RWPE2 (cell line): ENCODE data around the gene CRIM1.

Experiments used
- ATAC-seq: fragments of 200-7000 bp; cut with Tn5 transposase; 3 replicates; pipeline ENCODE4 v1.9.1; 2021; ENCODE audit warnings: low read depth
- DNase-seq: peaks from one replicate; pipeline ENCODE4 v3.0.0-alpha.2; 2020; ENCODE audit warnings: low spot score
- H3K27ac ChIP-seq: fragments of 450-650 bp; 2 replicates; pipeline ENCODE4 v1.5.1; 2017; ENCODE audit warnings: mild to moderate bottlenecking; ENCODE audit not compliant: poor library complexity, severe bottlenecking
- H3K27me3 ChIP-seq: fragments of 250-450 bp; sonication (Bioruptor Pico); 2 replicates; pipeline ENCODE4 v1.5.1; 2021; ENCODE audit warnings: mild to moderate bottlenecking, moderate library complexity; ENCODE audit not compliant: insufficient read depth, poor library complexity, severe bottlenecking
- H3K36me3 ChIP-seq: fragments of 250-450 bp; sonication (Bioruptor Pico); 2 replicates; pipeline ENCODE4 v1.5.1; 2020; ENCODE audit warnings: low read depth, mild to moderate bottlenecking, moderate library complexity
- H3K4me1 ChIP-seq: fragments of 250-450 bp; sonication (Bioruptor Pico); 2 replicates; pipeline ENCODE4 v1.5.1; 2021; ENCODE audit warnings: mild to moderate bottlenecking, moderate library complexity; ENCODE audit not compliant: insufficient read depth, poor library complexity, severe bottlenecking
- H3K4me3 ChIP-seq: fragments of 250-450 bp; sonication (Bioruptor Pico); 2 replicates; pipeline ENCODE4 v1.5.1; 2021; ENCODE audit warnings: mild to moderate bottlenecking, moderate library complexity; ENCODE audit not compliant: severe bottlenecking
- H3K9me3 ChIP-seq: fragments of 250-450 bp; sonication (Bioruptor Pico); 2 replicates; pipeline ENCODE4 v1.5.1; 2021; ENCODE audit warnings: mild to moderate bottlenecking, moderate library complexity; ENCODE audit not compliant: severe bottlenecking
- CTCF ChIP-seq: fragments of 450-650 bp; IDR thresholded peaks from one replicate; pipeline ENCODE4 v1.5.1; 2017; ENCODE audit warnings: mild to moderate bottlenecking, moderate library complexity; ENCODE audit not compliant: poor library complexity, severe bottlenecking

The CRIM1 gene

DNA sequence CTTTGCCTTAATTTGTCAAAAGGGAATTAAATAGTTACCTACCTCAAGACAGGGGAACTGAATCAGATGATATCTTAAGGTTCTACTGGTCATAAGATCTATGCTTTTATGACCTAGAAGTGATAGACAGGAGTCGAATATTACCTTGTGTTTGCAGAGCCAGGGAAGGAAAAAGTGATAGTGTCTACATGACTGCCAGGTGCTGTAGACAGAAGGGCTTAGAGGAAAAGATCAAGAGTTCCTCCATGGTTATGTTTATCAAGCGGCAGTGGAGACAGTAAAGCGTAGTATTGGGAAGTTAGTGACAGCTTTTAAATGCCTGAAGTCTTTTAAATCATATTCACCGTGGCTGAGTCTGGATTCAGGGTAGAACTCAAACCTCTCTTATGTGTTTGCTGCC is 11.9 kb downstream of the CRIM1 start:
- Histone ChIP-seq H3K27ac (peak overlapping the region; percentile 98), H3K4me1 (peaks cover 93% of the 10 kb centered on the region), H3K4me3 (no peak overlapping the region), H3K27me3 (no peaks in the 10 kb centered on the region), H3K9me3 (no peaks in the 10 kb centered on the region), H3K36me3 (peaks cover 16% of the 10 kb centered on the region)
- DNase-seq (no peak), ATAC-seq (peak; percentile 3; the same call in 2 of the 3 replicates)
- TF ChIP-seq CTCF = no peak

DNA sequence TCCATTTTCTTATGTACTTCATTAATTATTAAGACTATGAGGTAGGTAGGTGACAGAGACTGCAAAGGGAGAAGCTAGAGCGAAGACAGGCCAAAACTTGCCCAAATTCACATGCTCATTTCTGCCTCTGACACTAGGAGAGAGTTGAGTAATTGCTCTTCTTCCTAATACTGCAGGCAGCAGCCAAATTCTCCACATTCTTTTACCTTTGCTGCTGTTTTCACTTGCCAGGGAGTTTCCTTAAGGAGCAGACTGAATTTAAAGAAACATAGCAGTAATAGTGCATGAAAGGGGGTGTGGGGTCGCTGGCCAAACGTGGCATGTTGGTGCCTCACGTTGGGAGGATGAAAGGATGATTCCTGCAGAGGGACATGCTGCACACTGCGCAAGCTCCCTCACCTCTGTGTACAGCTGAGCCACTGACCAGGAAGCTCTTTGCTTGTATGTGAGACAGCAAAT is 12.3 kb downstream of the CRIM1 start:
- no peak for DNase-seq
- peak overlapping the region; percentile 0 for H3K4me3 ChIP-seq

DNA sequence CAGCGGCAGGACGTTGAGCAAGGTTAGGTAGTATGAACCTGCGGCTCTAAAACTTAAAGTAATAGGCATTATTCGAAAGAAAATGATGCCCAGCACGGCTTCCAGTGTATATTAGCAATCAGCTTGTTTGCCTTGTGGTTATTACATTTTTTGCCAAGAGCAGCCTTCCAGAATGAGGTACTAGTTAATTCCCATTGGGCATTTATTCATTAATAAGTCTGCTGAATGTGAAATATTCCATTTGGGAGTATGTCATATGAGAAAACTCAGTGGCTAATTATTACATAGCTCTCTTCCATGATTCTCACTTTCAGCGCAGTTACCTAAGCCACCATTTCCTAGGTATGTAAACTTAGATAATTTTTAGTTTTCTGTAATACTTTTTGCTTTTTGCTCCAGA is 12.9 kb downstream of the CRIM1 start:
- peak overlapping the region; percentile 98 for H3K27ac ChIP-seq

More for the DNA sequence above, 12.3 kb downstream of the CRIM1 start:
- ATAC-seq = peak; percentile 50
- peaks cover 16% of the 10 kb centered on the region for H3K36me3 ChIP-seq
- H3K4me1 ChIP-seq = peaks cover 93% of the 10 kb centered on the region
- no peaks in the 10 kb centered on the region for H3K27me3 ChIP-seq
- H3K27ac ChIP-seq = peak overlapping the region; percentile 98
- no peak for TF ChIP-seq CTCF
- no peaks in the 10 kb centered on the region for H3K9me3 ChIP-seq

GRCh38 chr2:36369163-36369562 is 13.6 kb downstream of the CRIM1 start:
- Histone ChIP-seq H3K36me3 (peaks cover 16% of the 10 kb centered on the region), H3K27me3 (no peaks in the 10 kb centered on the region), H3K27ac (peak overlapping the region; percentile 98), H3K9me3 (no peaks in the 10 kb centered on the region), H3K4me3 (no peak overlapping the region), H3K4me1 (peaks cover 95% of the 10 kb centered on the region)
- no peak for TF ChIP-seq CTCF
- no peak for DNase-seq
- no peak for ATAC-seq

More for the DNA sequence above, 12.9 kb downstream of the CRIM1 start:
- H3K9me3 ChIP-seq = no peaks in the 10 kb centered on the region
- H3K27me3 ChIP-seq = no peaks in the 10 kb centered on the region
- TF ChIP-seq CTCF = no peak
- H3K36me3 ChIP-seq = peaks cover 16% of the 10 kb centered on the region
- no peak for ATAC-seq
- DNase-seq = no peak
- H3K4me3 ChIP-seq = peak overlapping the region; percentile 0
- H3K4me1 ChIP-seq = peaks cover 93% of the 10 kb centered on the region

DNA sequence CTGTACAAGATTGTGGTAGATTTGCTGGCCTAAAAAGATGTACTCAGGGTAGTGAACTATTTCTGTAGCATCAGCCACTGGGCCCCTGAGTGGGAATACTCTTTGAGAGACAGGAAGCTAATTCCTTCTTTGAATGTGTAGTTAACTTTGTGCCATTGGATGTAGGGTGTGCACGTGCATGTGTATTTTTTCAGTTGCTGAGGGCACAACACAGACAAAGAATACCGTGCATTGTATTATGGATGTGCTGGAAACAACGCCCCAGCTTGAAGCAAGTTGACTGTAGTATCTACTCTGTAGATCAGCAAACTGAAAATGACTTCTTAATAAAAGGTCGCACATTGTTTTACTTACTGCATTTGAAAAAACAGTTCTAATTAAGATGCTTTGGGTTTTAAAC is 14.1 kb downstream of the CRIM1 start:
- DNase-seq (no peak), ATAC-seq (no peak)
- H3K4me3 ChIP-seq = no peak overlapping the region
- H3K4me1 ChIP-seq = peaks cover 95% of the 10 kb centered on the region
- peak overlapping the region; percentile 98 for H3K27ac ChIP-seq
- peaks cover 16% of the 10 kb centered on the region for H3K36me3 ChIP-seq
- no peaks in the 10 kb centered on the region for H3K9me3 ChIP-seq
- TF ChIP-seq CTCF = no peak
- no peaks in the 10 kb centered on the region for H3K27me3 ChIP-seq
